Activated CD8-positive, alpha-beta T cell treated with anti-CD3 and anti-CD28 coated beads for 36 hours (primary cell): ENCODE data around the gene SLC5A5. TPM values are rescaled to one million over a fixed set of nuclear protein-coding genes. Genes with fewer than 3 reads are reported as not detected.
"Not testable (repeated sequence)": the region's sequence is repeated elsewhere in the genome, so short reads cannot be mapped to it uniquely, and the experiment has no call there.

Experiments used
- ATAC-seq: fragments of 200-7000 bp; cut with Tn5 transposase; one replicate; pipeline ENCODE4 v1.10.0; 2021; ENCODE audit warnings: mild to moderate bottlenecking, moderate library complexity
- CTCF ChIA-PET: fragments of 350-600 bp; sonication (Branson Sonifier 250); formaldehyde crosslinking; loops from one replicate; lab custom pipeline; 2021; ENCODE audit warnings: antibody characterized with exemption; lab: Charles Lee
- POLR2A ChIA-PET: fragments of 350-600 bp; sonication (Branson Sonifier 250); formaldehyde crosslinking; loops from one replicate; lab custom pipeline; 2021; ENCODE audit warnings: antibody characterized with exemption; lab: Charles Lee
- DNase-seq: peaks from one replicate; pipeline ENCODE4 v3.0.0-alpha.2; 2020
- H3K27ac Mint-ChIP-seq: one replicate; pipeline ENCODE4 v1.8.0; 2021; ENCODE audit warnings: mild to moderate bottlenecking, mixed read lengths
- H3K27me3 Mint-ChIP-seq: one replicate; pipeline ENCODE4 v1.8.0; 2021; ENCODE audit warnings: mixed read lengths
- H3K36me3 Mint-ChIP-seq: one replicate; pipeline ENCODE4 v1.8.0; 2021; ENCODE audit warnings: low read depth, mixed read lengths
- H3K4me1 Mint-ChIP-seq: one replicate; pipeline ENCODE4 v1.8.0; 2021; ENCODE audit warnings: low read depth, mixed read lengths
- H3K4me3 Mint-ChIP-seq: one replicate; pipeline ENCODE4 v1.8.0; 2021; ENCODE audit warnings: mild to moderate bottlenecking, moderate library complexity, mixed read lengths
- H3K9me3 Mint-ChIP-seq: one replicate; pipeline ENCODE4 v1.8.0; 2021; ENCODE audit warnings: mixed read lengths
- CTCF ChIP-seq: fragments of 200-600 bp; IDR thresholded peaks from one replicate; pipeline ENCODE4 v1.8.0; 2022; ENCODE audit warnings: antibody characterized with exemption, mild to moderate bottlenecking
- intact Hi-C: fragments of 100-400 bp; cut with micrococcal nuclease; formaldehyde crosslinking; loops from one replicate; pipeline ENCODE4 v1.10.0; 2022
- total RNA-seq, 2 experiments: library from RNA; stranded (reverse); gene quantifications; one replicate each; pipeline ENCODE4 v1.2.3, GENCODE V29; 2021

SLC5A5 gene
- total RNA-seq, 2 experiments from 2014 or later = 0.87 to 0.99 TPM

GRCh38 chr19:17909003-17909732 is 37.4 kb downstream of the SLC5A5 start:
- DNase-seq (no peak), ATAC-seq (no peak)
- Mint-ChIP-seq H3K9me3 (peaks cover 4% of the 10 kb centered on the region), H3K27ac (no peak overlapping the region), H3K27me3 (peaks cover 3% of the 10 kb centered on the region), H3K36me3 (no peaks in the 10 kb centered on the region), H3K4me3 (no peak overlapping the region), H3K4me1 (no peaks in the 10 kb centered on the region)
- ChIA-PET POLR2A (interaction anchor here (0.6 to 0.7 kb wide), 2 partner anchors 73 to 397 kb away, joined by 3 to 5 read pairs; no protein-coding TSS in a partner anchor), CTCF (interaction anchor here (1.2 kb wide), 1 partner anchor 24 kb away, joined by 4 read pairs; the partner anchor contains the start of gene CCDC124)
- intact Hi-C loops = no loop called here
- TF ChIP-seq CTCF = no peak

- no peak for DNase-seq
- H3K4me3 Mint-ChIP-seq = no peak overlapping the region
- TF ChIP-seq CTCF = no peak
- H3K4me1 Mint-ChIP-seq = no peaks in the 10 kb centered on the region
- no peak overlapping the region for H3K27ac Mint-ChIP-seq
- peaks cover 3% of the 10 kb centered on the region for H3K27me3 Mint-ChIP-seq
- ChIA-PET CTCF (no interaction called here), POLR2A (no interaction called here)
- H3K36me3 Mint-ChIP-seq = no peaks in the 10 kb centered on the region
- intact Hi-C loops = no loop called here
- ATAC-seq = no peak
- H3K9me3 Mint-ChIP-seq = peaks cover 4% of the 10 kb centered on the region
Measured at GRCh38 chr19:17910791-17911360, 39.1 kb downstream of the SLC5A5 start.

GRCh38 chr19:17915940-17916593 is 44.3 kb downstream of the SLC5A5 start:
- Mint-ChIP-seq H3K27me3 (peaks cover 2% of the 10 kb centered on the region), H3K27ac (no peak overlapping the region), H3K36me3 (no peaks in the 10 kb centered on the region), H3K9me3 (peaks cover 4% of the 10 kb centered on the region), H3K4me1 (no peaks in the 10 kb centered on the region), H3K4me3 (no peak overlapping the region)
- intact Hi-C loops = no loop called here
- no peak for ATAC-seq
- TF ChIP-seq CTCF = no peak
- DNase-seq = no peak
- ChIA-PET POLR2A (interaction anchor here (1.3 kb wide), 2 partner anchors 16 to 52 kb away, joined by 3 to 6 read pairs; partner anchors contain the start of gene CCDC124), CTCF (interaction anchor here (1.2 kb wide), 1 partner anchor 81 kb away, joined by 3 read pairs; no protein-coding TSS in a partner anchor)

- ATAC-seq, H3K27me3 Mint-ChIP-seq, H3K4me1 Mint-ChIP-seq, H3K9me3 Mint-ChIP-seq, CTCF ChIA-PET, H3K27ac Mint-ChIP-seq, POLR2A ChIA-PET, H3K4me3 Mint-ChIP-seq, H3K36me3 Mint-ChIP-seq, DNase-seq, intact Hi-C loops: not testable (repeated sequence)
Measured at GRCh38 chr19:17918151-17918550, 46.4 kb downstream of the SLC5A5 start.

GRCh38 chr19:17919122-17919521 is 47.4 kb downstream of the SLC5A5 start:
- DNase-seq, H3K36me3 Mint-ChIP-seq, H3K9me3 Mint-ChIP-seq, H3K4me3 Mint-ChIP-seq, H3K27me3 Mint-ChIP-seq, intact Hi-C loops, H3K4me1 Mint-ChIP-seq, POLR2A ChIA-PET, ATAC-seq, H3K27ac Mint-ChIP-seq: not testable (repeated sequence)
- CTCF ChIA-PET = interaction anchor here (1.7 kb wide), 1 partner anchor 13 kb away, joined by 6 read pairs; the partner anchor contains the start of gene CCDC124
